WTC11 (cell line): Measurements from ENCODE around the gene SNRNP70. TPM values are rescaled to one million over a fixed set of nuclear protein-coding genes. Genes with fewer than 3 reads are reported as not detected.
"Not testable (repeated sequence)": the region's sequence is repeated elsewhere in the genome, so short reads cannot be mapped to it uniquely, and the experiment has no call there.

Source experiments
- ATAC-seq: fragments of 200-7000 bp; cut with Tn5 transposase; 2 replicates; pipeline ENCODE4 v1.10.0; 2021; ENCODE audit warnings: mild to moderate bottlenecking, moderate library complexity
- CTCF ChIA-PET: fragments of 300-600 bp; sonication (Branson Sonifier 250); formaldehyde crosslinking; loops from one replicate; lab custom pipeline; 2021; ENCODE audit warnings: antibody characterized with exemption; lab: Charles Lee
- POLR2A ChIA-PET: fragments of 350-600 bp; sonication (Branson Sonifier 250); formaldehyde crosslinking; loops from one replicate; lab custom pipeline; 2021; ENCODE audit warnings: antibody characterized with exemption; lab: Charles Lee
- DNase-seq: peaks from one replicate; pipeline ENCODE4 v3.0.0; 2021; ENCODE audit warnings: low spot score
- H3K27ac Mint-ChIP-seq: 2 replicates; pipeline ENCODE4 v1.8.0; 2021; ENCODE audit warnings: mixed read lengths
- H3K27me3 Mint-ChIP-seq: 2 replicates; pipeline ENCODE4 v1.8.0; 2021; ENCODE audit warnings: low read depth, mild to moderate bottlenecking, moderate library complexity, mixed read lengths
- H3K36me3 Mint-ChIP-seq: 2 replicates; pipeline ENCODE4 v1.8.0; 2021; ENCODE audit warnings: mixed read lengths
- H3K4me1 Mint-ChIP-seq: 2 replicates; pipeline ENCODE4 v1.8.0; 2022; ENCODE audit warnings: mixed read lengths
- H3K4me3 Mint-ChIP-seq: 2 replicates; pipeline ENCODE4 v1.8.0; 2021; ENCODE audit warnings: mild to moderate bottlenecking, moderate library complexity, mixed read lengths
- H3K9me3 Mint-ChIP-seq: 2 replicates; pipeline ENCODE4 v1.8.0; 2021; ENCODE audit warnings: mixed read lengths
- ETV6 ChIP-seq: sonication (generic); formaldehyde crosslinking; IDR thresholded peaks from 2 replicates; pipeline ENCODE4 v1.8.1; 2022; ENCODE audit warnings: mild to moderate bottlenecking, missing genetic modification reagents
- MYBL2 ChIP-seq: sonication (generic); formaldehyde crosslinking; IDR thresholded peaks from 2 replicates; pipeline ENCODE4 v1.8.1; 2023; ENCODE audit warnings: mild to moderate bottlenecking, moderate library complexity, missing genetic modification reagents
- SP1 ChIP-seq: sonication (generic); formaldehyde crosslinking; conservative IDR thresholded peaks from 2 replicates; pipeline ENCODE4 v1.8.1; 2022; ENCODE audit warnings: missing genetic modification reagents
- total RNA-seq: library from RNA; stranded (reverse); gene quantifications from 3 replicates; pipeline ENCODE4 v1.2.3, GENCODE V29; 2021
- TF ChIP-seq, protein P1 (sequence below): sonication (generic); formaldehyde crosslinking; IDR thresholded peaks from 2 replicates; pipeline ENCODE4 v1.8.1; 2023; ENCODE audit warnings: mild to moderate bottlenecking, missing genetic modification reagents
- TF ChIP-seq, protein P2 (sequence below): sonication (generic); formaldehyde crosslinking; IDR thresholded peaks from 2 replicates; pipeline ENCODE4 v1.8.1; 2022; ENCODE audit warnings: low read depth, mild to moderate bottlenecking, moderate library complexity, missing genetic modification reagents, borderline replicate concordance
- TF ChIP-seq, protein P3 (sequence below): sonication (generic); formaldehyde crosslinking; IDR thresholded peaks from 2 replicates; pipeline ENCODE4 v1.8.0; 2022; ENCODE audit warnings: mild to moderate bottlenecking, missing genetic modification reagents
- TF ChIP-seq, protein P4 (sequence below): fragments of 250-450 bp; sonication (Bioruptor Pico); IDR thresholded peaks from 2 replicates; pipeline ENCODE4 v1.9.0; 2021; ENCODE audit warnings: moderate library complexity, mild to moderate bottlenecking, inconsistent platforms, borderline replicate concordance
- TF ChIP-seq, protein P5 (sequence below): fragments of 200-600 bp; IDR thresholded peaks from 2 replicates; pipeline ENCODE4 v1.8.0; 2022; ENCODE audit warnings: antibody characterized with exemption

The SNRNP70 gene
- total RNA-seq, 1 experiment from 2014 or later, result 266 TPM

DNA sequence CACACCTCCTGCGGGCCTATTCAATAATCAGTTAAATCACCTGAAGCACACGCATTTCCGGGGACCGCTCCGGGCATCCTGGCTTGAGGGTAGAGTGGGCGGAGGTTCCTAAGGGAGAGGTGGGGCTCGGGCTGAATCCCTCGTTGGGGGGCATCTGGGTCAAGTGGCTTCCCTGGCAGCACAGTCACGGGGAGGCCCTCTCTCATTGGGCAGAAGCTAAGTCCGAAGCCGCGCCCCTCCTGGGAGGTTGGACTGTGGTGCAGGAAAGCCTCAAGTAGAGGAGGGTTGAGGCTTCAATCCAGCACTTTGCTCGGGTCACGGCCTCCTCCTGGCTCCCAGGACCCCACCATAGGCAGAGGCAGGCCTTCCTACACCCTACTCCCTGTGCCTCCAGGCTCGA, 41.7 kb upstream of the SNRNP70 start, which contains the start of gene CGB5:
CGB5 (plus strand) TSS at position 301 of the 400 bp plus-strand sequence. CDS start 362 bp downstream, outside the sequence.
- H3K4me3 Mint-ChIP-seq, H3K9me3 Mint-ChIP-seq, H3K27ac Mint-ChIP-seq, H3K27me3 Mint-ChIP-seq, ATAC-seq, CTCF ChIA-PET, H3K36me3 Mint-ChIP-seq, H3K4me1 Mint-ChIP-seq, DNase-seq, POLR2A ChIA-PET: not testable (repeated sequence)

DNA sequence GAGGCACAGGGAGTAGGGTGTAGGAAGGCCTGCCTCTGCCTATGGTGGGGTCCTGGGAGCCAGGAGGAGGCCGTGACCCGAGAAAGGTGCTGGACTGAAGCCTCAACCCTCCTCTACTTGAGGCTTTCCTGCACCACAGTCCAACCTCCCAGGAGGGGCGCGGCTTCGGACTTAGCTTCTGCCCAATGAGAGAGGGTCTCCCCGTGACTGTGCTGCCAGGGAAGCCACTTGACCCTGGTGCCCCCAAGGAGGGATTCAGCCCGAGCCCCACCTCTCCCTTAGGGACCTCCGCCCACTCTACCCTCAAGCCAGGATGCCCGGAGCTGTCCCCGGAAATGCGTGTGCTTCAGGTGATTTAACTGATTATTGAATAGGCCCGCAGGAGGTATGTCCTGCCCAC, 36.2 kb upstream of the SNRNP70 start, which contains the start of gene CGB8:
CGB8 (minus strand) TSS at position 101 of the 400 bp plus-strand sequence. CDS start 372 bp downstream, outside the sequence.
- H3K4me1 Mint-ChIP-seq, H3K36me3 Mint-ChIP-seq, H3K9me3 Mint-ChIP-seq, CTCF ChIA-PET, DNase-seq, POLR2A ChIA-PET, H3K4me3 Mint-ChIP-seq, ATAC-seq, H3K27ac Mint-ChIP-seq: not testable (repeated sequence)
- H3K27me3 Mint-ChIP-seq, result peaks cover 23% of the 10 kb centered on the region

DNA sequence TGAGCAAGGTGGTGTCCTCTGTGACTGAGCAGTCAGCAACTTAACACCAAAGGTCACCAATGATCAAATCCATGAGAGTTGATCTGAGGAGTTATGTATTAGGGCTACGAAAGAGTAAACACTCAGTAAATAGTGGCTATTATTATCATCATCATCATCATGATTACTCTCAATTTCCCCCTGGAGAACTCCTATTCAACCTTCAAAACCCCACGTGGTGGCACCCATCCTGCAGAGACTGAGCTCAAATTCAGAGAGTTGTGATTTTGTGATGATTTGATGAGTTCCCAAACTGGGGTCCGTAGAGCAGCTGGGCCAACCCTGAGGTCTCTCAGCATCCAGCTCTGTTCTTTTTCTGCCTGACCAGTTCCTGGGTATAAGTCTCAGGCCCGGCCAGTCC, 35.4 kb upstream of the SNRNP70 start:
- POLR2A ChIA-PET, DNase-seq, ATAC-seq, H3K27ac Mint-ChIP-seq, CTCF ChIA-PET, H3K4me1 Mint-ChIP-seq, H3K36me3 Mint-ChIP-seq, H3K4me3 Mint-ChIP-seq, H3K9me3 Mint-ChIP-seq: not testable (repeated sequence)
- peaks cover 27% of the 10 kb centered on the region for H3K27me3 Mint-ChIP-seq

DNA sequence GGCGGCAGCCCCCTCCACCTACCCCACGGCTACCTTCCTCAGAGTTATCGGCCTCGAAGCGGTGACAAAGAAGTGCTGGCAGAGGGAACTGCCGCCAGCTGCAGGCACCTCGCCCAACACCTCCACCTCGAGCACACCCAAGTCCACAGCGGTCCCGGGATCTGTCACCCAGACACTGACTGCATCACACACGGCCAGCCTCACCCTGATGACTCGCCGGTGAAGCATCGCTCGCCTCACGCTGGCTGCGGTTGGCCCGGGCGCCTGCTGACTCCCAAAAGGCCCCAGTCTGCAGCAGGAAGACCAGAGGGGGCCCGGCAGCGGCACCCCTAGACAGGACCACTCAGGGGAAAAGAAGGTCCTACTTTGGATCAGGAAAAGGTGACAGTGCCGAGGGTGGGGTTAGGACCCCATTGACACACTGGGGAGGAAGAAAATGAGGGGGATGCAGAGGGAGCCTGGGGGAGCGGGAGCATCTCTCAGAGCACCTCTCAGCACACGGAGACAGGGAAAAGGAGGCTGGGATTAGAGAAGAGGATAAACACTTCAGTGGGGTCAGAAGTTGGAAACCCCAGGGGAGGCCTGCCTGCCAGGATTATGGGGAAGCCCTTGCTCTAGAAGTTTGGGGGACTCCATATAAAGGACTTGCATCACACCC, 34.7 kb upstream of the SNRNP70 start:
- H3K27me3 Mint-ChIP-seq, result peaks cover 30% of the 10 kb centered on the region
- ATAC-seq, H3K4me3 Mint-ChIP-seq, CTCF ChIA-PET, H3K4me1 Mint-ChIP-seq, H3K9me3 Mint-ChIP-seq, DNase-seq, H3K36me3 Mint-ChIP-seq, POLR2A ChIA-PET, H3K27ac Mint-ChIP-seq: not testable (repeated sequence)

DNA sequence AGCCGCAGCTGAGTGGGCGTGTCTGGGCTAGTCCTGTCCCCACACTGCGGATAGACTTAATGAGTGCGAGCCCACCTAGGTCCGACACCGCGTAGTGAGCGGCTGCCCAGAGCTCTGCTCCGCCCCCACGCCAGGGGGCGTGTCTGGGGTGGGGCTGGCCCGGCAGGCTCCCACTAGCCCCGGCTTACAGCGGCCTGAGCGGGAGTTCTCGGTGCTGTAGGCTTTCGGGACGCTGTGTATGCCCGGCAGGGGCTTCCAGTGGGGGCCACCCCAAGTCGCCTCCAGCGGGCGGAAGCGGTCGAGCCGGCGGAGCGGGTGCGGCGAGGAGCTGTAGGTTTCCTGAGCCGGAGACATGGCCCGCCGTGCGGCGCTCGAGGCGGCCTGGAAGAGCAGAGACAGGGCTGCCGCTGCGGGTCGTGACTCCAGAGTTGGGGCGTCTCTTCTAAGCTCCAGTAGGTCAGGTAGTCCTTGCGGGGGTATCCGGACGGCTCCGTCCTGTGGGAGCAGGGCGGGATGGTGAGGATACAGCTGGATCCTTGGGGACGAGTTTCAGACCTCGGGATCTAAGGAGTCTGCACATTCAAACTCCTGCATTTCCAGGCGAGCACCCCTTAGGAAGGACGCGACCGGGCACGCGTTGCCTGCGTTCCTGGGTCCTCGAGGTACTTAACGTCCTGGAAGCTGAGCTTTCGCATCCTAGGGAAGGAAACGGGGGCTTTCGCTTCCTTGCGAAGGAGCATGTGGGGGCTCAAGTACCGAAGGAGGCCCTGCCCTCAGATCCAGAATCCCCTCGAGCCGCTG, 28.9 kb upstream of the SNRNP70 start:
- peaks cover 14% of the 10 kb centered on the region for H3K4me1 Mint-ChIP-seq
- peaks cover 76% of the 10 kb centered on the region for H3K27me3 Mint-ChIP-seq
- no peak overlapping the region for H3K27ac Mint-ChIP-seq
- H3K36me3 Mint-ChIP-seq, result no peaks in the 10 kb centered on the region
- DNase-seq (peak; percentile 76), ATAC-seq (peak; percentile 82)
- peak overlapping the region; percentile 71 for H3K4me3 Mint-ChIP-seq
- CTCF ChIA-PET, result interaction anchor here (0.5 to 3.5 kb wide), 27 partner anchors 9 to 278 kb away, joined by 3 to 33 read pairs (median 4); partner anchors contain the start of genes CGB2, GYS1, HSD17B14 and KCNA7
- POLR2A ChIA-PET, result interaction anchor here (0.6 to 0.7 kb wide), 3 partner anchors 74 to 209 kb away, joined by 4 to 5 read pairs (median 4); no protein-coding TSS in a partner anchor
- H3K9me3 Mint-ChIP-seq, result no peaks in the 10 kb centered on the region
- TF ChIP-seq, protein P1, sequence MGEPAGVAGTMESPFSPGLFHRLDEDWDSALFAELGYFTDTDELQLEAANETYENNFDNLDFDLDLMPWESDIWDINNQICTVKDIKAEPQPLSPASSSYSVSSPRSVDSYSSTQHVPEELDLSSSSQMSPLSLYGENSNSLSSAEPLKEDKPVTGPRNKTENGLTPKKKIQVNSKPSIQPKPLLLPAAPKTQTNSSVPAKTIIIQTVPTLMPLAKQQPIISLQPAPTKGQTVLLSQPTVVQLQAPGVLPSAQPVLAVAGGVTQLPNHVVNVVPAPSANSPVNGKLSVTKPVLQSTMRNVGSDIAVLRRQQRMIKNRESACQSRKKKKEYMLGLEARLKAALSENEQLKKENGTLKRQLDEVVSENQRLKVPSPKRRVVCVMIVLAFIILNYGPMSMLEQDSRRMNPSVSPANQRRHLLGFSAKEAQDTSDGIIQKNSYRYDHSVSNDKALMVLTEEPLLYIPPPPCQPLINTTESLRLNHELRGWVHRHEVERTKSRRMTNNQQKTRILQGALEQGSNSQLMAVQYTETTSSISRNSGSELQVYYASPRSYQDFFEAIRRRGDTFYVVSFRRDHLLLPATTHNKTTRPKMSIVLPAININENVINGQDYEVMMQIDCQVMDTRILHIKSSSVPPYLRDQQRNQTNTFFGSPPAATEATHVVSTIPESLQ (CRISPR knock-in tag), result no peak
- TF ChIP-seq, protein P2, sequence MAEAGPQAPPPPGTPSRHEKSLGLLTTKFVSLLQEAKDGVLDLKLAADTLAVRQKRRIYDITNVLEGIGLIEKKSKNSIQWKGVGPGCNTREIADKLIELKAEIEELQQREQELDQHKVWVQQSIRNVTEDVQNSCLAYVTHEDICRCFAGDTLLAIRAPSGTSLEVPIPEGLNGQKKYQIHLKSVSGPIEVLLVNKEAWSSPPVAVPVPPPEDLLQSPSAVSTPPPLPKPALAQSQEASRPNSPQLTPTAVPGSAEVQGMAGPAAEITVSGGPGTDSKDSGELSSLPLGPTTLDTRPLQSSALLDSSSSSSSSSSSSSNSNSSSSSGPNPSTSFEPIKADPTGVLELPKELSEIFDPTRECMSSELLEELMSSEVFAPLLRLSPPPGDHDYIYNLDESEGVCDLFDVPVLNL (CRISPR knock-in tag), result no peak
- TF ChIP-seq, protein P3, sequence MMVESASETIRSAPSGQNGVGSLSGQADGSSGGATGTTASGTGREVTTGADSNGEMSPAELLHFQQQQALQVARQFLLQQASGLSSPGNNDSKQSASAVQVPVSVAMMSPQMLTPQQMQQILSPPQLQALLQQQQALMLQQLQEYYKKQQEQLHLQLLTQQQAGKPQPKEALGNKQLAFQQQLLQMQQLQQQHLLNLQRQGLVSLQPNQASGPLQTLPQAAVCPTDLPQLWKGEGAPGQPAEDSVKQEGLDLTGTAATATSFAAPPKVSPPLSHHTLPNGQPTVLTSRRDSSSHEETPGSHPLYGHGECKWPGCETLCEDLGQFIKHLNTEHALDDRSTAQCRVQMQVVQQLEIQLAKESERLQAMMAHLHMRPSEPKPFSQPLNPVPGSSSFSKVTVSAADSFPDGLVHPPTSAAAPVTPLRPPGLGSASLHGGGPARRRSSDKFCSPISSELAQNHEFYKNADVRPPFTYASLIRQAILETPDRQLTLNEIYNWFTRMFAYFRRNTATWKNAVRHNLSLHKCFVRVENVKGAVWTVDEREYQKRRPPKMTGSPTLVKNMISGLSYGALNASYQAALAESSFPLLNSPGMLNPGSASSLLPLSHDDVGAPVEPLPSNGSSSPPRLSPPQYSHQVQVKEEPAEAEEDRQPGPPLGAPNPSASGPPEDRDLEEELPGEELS (CRISPR knock-in tag), result 0 out of 2 replicates have a peak, but pooled peaks have one; percentile 47
- TF ChIP-seq, protein P4, sequence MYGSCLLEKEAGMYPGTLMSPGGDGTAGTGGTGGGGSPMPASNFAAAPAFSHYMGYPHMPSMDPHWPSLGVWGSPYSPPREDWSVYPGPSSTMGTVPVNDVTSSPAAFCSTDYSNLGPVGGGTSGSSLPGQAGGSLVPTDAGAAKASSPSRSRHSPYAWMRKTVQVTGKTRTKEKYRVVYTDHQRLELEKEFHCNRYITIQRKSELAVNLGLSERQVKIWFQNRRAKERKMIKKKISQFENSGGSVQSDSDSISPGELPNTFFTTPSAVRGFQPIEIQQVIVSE (CRISPR knock-in tag), result no peak
- peak; percentile 16; the same call in 1 of the 2 replicates for TF ChIP-seq MYBL2
- peak; percentile 54; the same call in 1 of the 2 replicates for TF ChIP-seq ETV6 (CRISPR knock-in tag)
- peak; percentile 81 for TF ChIP-seq SP1
- TF ChIP-seq, protein P5, sequence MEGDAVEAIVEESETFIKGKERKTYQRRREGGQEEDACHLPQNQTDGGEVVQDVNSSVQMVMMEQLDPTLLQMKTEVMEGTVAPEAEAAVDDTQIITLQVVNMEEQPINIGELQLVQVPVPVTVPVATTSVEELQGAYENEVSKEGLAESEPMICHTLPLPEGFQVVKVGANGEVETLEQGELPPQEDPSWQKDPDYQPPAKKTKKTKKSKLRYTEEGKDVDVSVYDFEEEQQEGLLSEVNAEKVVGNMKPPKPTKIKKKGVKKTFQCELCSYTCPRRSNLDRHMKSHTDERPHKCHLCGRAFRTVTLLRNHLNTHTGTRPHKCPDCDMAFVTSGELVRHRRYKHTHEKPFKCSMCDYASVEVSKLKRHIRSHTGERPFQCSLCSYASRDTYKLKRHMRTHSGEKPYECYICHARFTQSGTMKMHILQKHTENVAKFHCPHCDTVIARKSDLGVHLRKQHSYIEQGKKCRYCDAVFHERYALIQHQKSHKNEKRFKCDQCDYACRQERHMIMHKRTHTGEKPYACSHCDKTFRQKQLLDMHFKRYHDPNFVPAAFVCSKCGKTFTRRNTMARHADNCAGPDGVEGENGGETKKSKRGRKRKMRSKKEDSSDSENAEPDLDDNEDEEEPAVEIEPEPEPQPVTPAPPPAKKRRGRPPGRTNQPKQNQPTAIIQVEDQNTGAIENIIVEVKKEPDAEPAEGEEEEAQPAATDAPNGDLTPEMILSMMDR, result peak; percentile 19; the same call in 1 of the 2 replicates

DNA sequence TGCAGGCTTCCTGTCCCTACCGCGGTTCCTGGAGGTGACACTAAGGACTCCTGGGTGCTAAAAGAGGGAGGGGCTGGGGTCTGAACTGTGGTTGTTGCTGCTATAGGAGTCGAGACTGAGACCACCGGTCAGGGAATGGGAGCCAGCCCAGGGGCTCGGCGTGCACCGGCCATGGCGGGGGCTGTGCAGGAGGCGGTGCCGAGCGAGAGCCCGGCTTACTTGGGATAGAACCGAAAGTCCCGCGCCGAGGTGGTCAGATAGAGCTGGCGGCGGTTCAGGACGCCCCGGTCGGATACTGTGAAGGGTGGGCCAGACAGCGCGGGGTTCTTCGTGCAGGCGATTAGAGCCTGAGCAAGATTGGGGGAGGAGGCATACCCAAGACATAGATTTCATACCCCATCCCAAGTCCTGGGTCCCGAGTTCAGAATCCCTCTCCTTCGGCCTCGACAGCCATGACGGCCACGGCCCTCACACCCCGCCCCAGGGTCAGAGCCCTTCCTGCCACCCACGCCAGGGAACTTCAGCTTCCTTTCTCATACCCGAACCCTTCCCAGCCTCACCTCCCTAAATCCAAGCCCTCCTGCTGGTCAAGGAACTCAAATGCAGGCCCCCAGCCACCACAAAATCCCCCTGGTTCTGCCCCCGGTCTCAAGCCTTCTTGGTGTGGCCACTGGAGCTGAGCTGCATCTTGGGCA, 28.2 kb upstream of the SNRNP70 start:
- ChIA-PET POLR2A (interaction anchor here (0.6 to 1.2 kb wide), 4 partner anchors 10 to 208 kb away, joined by 3 to 5 read pairs (median 4); no protein-coding TSS in a partner anchor), CTCF (interaction anchor here (0.6 to 3.5 kb wide), 28 partner anchors 8 to 489 kb away, joined by 3 to 33 read pairs (median 4); partner anchors contain the start of genes CGB2, GYS1, HSD17B14 and KCNA7)
- H3K4me1 Mint-ChIP-seq, result peaks cover 14% of the 10 kb centered on the region
- H3K36me3 Mint-ChIP-seq, H3K9me3 Mint-ChIP-seq, H3K27ac Mint-ChIP-seq, ATAC-seq, DNase-seq: not testable (repeated sequence)
- H3K27me3 Mint-ChIP-seq, result peaks cover 77% of the 10 kb centered on the region
- peak overlapping the region; percentile 71 for H3K4me3 Mint-ChIP-seq
